Breast epithelium (tissue), 3 donors: ENCODE measurements around the gene XPO6.

ENCODE experiments used
- POLR2A ChIP-seq: fragments of 450-650 bp; IDR thresholded peaks from one replicate; pipeline ENCODE4 v1.6.1; 2016; ENCODE audit warnings: antibody characterized with exemption, mild to moderate bottlenecking, moderate library complexity
- TF ChIP-seq, protein P1 (sequence below), 3 donors: fragments of 450-650 bp; IDR thresholded peaks; one replicate each; pipeline ENCODE4 v1.5.1; 2016 to 2017; ENCODE audit warnings: antibody characterized with exemption in 3 of 3, mild to moderate bottlenecking in 3 of 3, moderate library complexity in 3 of 3

DNA sequence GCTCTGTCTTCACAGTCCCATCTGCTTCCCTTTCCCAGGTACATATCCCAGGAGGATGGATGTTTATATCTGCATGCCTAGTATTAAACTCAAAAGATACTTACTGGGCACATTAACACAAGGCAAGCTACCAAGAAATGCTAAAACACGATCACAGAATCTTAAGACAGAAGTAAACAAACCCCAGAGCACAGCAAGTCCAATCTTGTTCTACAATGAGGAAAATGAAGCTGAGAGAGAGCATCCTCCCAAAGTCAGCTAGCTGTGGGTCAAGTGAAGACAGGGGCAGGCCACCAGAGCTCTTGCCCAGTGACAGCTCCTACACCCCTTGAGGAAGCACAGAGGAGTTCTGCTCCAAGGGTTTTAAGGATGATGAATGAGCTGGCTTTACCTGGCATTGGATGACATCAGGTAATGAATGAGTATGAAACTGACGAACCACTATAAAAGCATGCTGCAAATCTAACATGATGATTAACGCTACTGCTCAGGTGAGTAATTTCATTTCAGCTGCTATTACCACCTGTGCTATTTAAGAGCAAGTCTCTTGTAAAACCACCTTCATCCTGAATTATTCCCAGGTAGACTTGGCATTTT lies 20.3 kb downstream of the XPO6 start:
- TF ChIP-seq, protein P1, sequence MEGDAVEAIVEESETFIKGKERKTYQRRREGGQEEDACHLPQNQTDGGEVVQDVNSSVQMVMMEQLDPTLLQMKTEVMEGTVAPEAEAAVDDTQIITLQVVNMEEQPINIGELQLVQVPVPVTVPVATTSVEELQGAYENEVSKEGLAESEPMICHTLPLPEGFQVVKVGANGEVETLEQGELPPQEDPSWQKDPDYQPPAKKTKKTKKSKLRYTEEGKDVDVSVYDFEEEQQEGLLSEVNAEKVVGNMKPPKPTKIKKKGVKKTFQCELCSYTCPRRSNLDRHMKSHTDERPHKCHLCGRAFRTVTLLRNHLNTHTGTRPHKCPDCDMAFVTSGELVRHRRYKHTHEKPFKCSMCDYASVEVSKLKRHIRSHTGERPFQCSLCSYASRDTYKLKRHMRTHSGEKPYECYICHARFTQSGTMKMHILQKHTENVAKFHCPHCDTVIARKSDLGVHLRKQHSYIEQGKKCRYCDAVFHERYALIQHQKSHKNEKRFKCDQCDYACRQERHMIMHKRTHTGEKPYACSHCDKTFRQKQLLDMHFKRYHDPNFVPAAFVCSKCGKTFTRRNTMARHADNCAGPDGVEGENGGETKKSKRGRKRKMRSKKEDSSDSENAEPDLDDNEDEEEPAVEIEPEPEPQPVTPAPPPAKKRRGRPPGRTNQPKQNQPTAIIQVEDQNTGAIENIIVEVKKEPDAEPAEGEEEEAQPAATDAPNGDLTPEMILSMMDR (IDR thresholded peaks at IDR 0.05): no peak
- TF ChIP-seq POLR2A: no peak
